Left renal pelvis (tissue), 4 donors: ENCODE measurements around the gene KRT80. TPM values are rescaled to one million over a fixed set of nuclear protein-coding genes. Genes with fewer than 3 reads are reported as not detected.
A peak's percentile ranks its signal among the peaks of the same experiment; 100 is the strongest.

ENCODE experiments used
- DNase-seq, 4 donors: peaks; one replicate each; pipeline ENCODE4 v3.0.0-alpha.2; 2013; ENCODE audit warnings: low read depth in 4 of 4, low spot score in 3 of 4
- polyA plus RNA-seq, 4 donors: library from polyadenylated mRNA; unstranded; fragments of 120-200 nt; gene quantifications; one replicate each; pipeline ENCODE4 v1.2.1, GENCODE V29; 2013; ENCODE audit not compliant: insufficient read length in 4 of 4

KRT80 gene
- polyA plus RNA-seq, 4 donors: 0.11 to 1.5 (median 0.97) TPM

DNA sequence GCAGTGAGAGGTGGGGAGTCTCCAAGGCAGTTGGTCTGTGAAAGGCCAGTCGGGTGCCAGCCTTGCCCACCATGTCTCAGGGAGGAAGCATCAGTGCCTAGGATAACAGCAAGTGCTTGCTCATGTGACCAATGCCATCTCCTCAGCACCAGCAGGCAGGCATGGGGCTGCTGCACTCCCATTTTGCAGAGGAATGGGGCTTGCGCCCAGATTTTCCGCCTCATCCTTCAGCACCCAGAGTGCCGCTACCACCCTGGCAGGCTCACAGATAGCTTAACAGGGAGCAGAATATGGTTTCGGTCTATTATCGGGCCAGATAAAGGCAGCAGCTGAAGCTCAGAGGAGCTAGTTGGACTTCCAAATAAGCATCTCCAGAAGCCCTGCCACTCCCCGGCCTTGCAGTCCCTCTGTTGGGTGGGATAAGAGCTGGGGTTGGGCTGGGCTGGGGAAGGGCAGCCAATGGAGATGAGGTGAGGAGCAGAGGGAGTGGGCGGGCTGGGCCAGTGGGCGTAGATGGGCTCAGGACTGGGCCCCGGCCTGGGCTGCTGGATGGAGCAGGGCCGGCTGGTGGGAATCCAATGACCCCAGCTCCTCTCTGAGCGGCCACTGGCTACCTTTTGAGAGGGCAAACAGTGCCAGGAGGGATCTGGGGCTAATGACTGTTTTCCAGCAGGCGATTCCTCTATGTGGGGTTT is 8.4 kb upstream of the KRT80 start:
- no peak for DNase-seq

GRCh38 chr12:52199294-52199919 is 7.6 kb upstream of the KRT80 start:
- no peak for DNase-seq

- DNase-seq: no peak
Observed at GRCh38 chr12:52198454-52199215, 6.8 kb upstream of the KRT80 start.

DNA sequence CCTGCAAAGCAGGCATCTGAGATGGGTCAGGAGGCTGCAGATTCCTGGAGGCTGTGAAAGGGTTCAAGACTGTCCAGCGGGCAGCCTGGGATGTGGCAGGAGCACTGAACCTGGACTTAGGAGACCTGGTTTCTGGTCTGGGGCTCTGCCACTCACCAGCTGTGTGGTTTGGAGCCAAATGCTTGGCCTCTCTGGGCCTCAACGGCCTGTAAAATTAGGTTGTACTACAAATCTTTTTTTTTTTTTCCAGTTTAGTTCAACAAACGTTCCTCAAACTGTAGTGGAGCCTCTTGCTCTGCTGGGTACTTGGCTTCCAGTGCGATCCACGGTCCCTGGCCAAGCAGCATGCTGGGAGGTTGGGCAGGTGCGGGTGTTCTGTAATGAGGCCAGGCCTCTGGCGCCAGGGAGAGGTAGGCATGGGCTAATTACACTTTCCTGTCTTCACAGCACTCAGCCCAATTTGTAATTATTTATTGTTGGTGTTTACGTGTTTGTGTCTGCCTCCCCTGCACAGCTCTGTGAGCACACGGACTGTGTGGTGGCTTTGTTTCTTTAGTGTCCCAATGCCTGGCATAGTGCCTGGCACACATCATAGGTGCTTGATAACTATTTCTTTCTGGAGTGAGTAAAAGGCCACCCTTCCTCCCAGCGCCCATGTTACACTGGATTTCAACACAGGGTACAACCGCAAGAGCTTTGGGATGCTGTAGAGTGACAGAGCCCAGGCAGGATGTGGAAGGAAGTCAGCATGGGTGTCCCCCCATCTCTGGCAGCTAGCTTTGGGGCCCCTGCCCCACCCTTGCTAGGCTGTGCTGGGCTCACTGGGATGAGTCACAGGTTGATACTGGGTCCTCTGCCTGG is 5.8 kb upstream of the KRT80 start:
- no peak for DNase-seq

DNA sequence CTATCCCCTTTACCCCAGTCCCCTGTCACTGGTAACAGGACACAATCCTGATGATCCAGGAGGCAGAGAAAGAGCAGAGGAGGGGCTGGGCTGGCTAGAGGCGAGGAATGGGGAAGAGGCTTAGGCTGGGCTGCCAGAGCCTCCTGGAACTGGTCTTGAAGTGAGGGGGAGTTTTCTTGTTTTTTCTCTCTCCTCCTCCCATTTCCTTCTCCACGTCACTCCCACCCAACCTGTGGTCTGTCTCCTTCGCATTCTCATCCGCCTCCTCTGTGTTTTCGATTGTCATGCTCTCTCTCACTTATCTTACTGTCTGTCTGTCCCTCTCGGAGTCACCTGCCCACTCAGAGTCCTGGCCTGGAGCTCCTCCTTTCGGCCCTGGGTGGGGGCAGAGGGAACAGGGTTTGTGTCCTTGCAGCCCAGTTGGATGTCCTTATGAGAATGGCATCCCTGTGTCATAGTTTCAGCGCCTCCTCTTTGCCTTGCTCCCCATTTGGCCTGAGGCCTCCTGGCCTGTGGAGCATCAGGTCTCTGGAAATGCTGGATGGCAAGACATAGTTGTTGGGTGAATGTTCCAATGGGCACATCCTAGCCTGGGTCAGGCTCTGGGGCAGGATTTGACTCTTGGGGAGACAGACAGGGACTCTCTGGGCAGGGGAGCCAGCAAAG is 3.4 kb upstream of the KRT80 start:
- DNase-seq: peak in 1 of 4 donors; percentile 50

GRCh38 chr12:52193991-52194390 is 2.2 kb upstream of the KRT80 start:
- no peak for DNase-seq

DNA sequence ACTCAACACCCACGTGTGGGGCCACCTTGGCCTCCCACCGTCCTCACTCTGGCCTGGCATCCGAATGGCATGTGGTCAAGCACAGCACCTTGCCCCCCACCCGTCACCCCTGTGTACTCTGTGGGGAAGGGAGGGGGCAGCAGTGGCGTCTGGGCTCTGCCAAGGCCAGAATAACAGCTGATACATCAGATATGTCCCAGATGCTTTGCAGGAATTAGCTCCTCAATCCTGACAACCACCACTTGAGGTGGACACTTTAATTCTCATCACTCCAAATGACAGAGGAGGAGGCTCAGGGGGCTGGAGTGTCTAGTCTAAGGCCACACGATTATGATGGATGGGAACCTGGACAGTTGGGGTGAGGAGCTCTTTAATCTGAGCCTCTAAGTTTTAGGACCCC is 1.7 kb upstream of the KRT80 start:
- DNase-seq: no peak

DNA sequence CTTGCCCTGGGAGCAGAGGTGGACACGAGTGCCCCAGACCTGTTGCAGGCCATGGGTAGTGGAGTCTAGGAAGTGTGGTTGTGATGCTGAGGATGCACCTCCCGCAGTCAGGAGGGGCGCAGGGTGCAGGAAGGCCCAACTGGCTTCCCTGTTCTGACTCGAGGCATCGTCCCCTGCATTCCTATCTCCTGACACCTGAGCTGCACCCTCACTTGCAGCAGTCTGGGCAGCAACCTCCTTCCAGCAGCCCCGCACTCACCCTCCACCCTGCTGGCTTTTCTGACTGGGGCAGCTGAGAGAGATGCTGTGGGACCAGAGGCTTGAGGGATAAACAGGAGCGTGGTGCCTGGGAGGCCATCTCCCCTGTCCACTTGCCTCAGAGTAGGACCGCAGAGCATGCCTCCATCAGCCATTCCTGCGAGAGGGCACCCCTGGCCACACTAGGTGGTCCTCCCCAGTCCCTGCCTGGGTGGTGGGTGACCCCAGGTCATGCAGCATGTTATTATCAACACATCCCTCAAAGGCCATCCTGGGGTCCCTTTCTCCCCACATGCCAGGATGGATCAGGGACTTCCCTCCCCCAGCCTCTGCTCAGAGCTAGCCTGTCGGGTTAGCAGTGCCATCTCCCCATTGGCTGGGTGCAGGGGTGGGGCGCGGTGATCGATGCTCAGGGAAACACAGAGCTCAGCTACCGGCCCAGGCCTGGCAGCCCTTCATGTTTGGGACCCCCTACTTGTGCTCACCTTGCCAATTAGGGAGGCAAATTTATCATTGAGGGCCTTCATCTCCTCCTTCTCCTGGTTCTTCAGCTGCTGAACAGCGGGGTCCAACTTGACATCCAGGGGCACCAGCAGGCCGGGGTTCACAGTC is 719 bp downstream of the KRT80 start:
- DNase-seq: no peak

GRCh38 chr12:52189376-52190174 is 2.2 kb downstream of the KRT80 start:
- DNase-seq: no peak

- DNase-seq: no peak
Observed at GRCh38 chr12:52188658-52189057, 3.2 kb downstream of the KRT80 start.

- DNase-seq: no peak
Observed at GRCh38 chr12:52187640-52188039, 4.2 kb downstream of the KRT80 start.

GRCh38 chr12:52187206-52187605 is 4.6 kb downstream of the KRT80 start:
- no peak for DNase-seq

GRCh38 chr12:52186118-52186840 is 5.5 kb downstream of the KRT80 start:
- DNase-seq: no peak

DNA sequence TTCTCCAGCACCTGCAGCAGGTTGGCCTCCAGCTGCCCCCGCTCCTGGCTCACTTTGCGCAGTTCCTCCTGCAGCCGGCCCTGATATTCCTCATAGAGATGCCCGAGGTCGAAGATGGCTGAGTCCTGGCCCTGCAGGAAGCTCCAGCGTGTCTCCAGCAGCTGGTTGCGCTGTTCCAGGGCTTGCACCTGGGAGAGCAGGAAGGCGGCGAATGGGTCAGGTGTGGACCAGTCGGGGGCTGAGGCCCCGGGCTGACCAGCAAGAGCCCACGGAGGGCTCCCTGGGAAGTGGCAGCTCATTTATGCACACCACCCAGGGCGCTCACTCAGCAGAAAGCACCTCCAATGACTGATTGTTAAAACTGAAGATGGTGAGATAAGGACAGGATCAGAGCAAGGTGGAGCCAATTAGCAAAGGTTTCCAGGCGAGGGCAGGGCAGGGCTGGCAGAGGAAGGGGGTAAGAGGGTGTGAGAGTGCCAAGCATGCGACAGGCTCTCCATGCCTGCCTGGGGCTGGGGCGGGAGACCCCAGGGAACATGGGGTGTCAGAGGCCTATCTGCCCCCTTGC is 6.3 kb downstream of the KRT80 start:
- no peak for DNase-seq

DNA sequence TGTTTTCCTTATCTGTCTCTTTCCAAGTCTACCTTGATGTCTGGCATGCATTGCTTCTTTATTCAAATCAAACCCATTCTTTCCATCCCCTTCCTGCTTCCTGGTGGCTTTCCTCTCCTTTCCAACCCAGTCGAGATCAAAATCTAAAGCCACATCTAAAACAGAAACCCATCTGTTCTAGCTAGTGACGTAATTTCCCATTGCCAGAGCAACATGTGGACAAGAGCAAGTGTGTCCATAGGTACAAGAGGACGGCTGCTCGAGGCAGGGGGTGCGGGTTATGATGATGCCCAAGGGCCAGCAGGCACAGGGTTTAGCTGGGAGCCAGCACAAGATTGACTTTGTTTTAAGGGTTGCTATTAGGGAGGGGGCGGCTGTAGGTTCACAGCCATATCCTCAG is 7.0 kb downstream of the KRT80 start:
- DNase-seq: no peak

- DNase-seq: no peak
Observed at GRCh38 chr12:52183971-52184370, 7.8 kb downstream of the KRT80 start.

DNA sequence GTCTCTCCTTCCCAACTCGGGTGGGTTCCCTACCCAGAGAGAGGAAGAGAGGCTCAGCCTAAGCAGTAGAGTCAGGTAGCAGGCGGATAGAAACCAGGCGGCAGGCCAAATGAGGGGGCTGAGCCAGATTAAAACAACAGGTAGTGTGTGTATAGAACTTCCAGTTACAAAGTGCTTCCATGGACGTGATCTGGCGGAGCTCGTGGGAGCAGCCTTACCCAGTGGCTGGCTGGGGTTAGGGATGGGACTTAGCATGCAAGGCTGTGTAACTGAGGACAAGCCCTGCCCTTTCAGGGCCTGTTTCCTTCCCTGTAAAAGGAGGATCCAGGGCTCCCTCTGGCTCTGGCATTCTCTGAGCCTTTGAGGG is 8.3 kb downstream of the KRT80 start:
- DNase-seq: no peak
